CD4-positive, alpha-beta T cell treated with Interleukin-17A for 4 hours (primary cell): ENCODE data around the gene MACF1.
"Not testable (repeated sequence)": the region's sequence is repeated elsewhere in the genome, so short reads cannot be mapped to it uniquely, and the experiment has no call there.

Source experiments
- DNase-seq: peaks from one replicate; pipeline ENCODE4 v3.0.0-alpha.2; 2020; ENCODE audit warnings: mixed read lengths

Gene MACF1

GRCh38 chr1:39522661-39523567 lies 318.4 kb downstream of the MACF1 start:
- no peak for DNase-seq

- no peak for DNase-seq
Measured at GRCh38 chr1:39524171-39524570, 319.7 kb downstream of the MACF1 start.

- DNase-seq = no peak
Measured at GRCh38 chr1:39524591-39525365, 320.3 kb downstream of the MACF1 start.

GRCh38 chr1:39525366-39526165 lies 321.1 kb downstream of the MACF1 start:
- DNase-seq = no peak

GRCh38 chr1:39526466-39527189 lies 322.1 kb downstream of the MACF1 start:
- no peak for DNase-seq

- DNase-seq = not testable (repeated sequence)
Measured at GRCh38 chr1:39527190-39527579, 322.7 kb downstream of the MACF1 start.

- no peak for DNase-seq
Measured at GRCh38 chr1:39528082-39528481, 323.6 kb downstream of the MACF1 start.

- DNase-seq = no peak
Measured at GRCh38 chr1:39529901-39530535, 325.5 kb downstream of the MACF1 start.

- no peak for DNase-seq
Measured at GRCh38 chr1:39531526-39531925, 327.0 kb downstream of the MACF1 start.

- no peak for DNase-seq
Measured at GRCh38 chr1:39533442-39533841, 328.9 kb downstream of the MACF1 start.
